ENCODE data around the gene NYNRIN.

NYNRIN gene

DNA sequence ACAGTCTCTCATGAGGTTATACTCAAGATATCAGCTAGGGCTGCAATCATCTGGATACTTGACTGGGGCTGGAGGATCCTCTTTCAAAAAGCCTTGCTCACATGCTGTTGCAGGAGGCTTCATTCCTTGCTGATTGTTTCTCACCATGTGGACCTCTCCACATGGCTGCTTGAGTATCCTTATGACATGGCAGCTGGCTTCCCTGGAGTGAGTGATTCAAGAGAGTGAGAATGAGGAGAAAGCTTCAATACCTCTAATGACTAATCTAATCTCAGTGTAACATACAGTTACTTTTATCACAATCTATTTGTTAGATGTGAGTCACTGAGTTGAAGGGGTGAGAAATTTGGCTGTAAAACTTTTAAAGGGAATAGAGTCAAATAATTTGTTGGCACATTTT, 58.2 kb downstream of the NYNRIN start:
- no peak for DNase-seq (ENCODE audit: low read depth in 2 of 2)

GRCh38 chr14:24458736-24459135, 59.9 kb downstream of the NYNRIN start:
- no peak for DNase-seq (ENCODE audit: low read depth in 2 of 2)

DNA sequence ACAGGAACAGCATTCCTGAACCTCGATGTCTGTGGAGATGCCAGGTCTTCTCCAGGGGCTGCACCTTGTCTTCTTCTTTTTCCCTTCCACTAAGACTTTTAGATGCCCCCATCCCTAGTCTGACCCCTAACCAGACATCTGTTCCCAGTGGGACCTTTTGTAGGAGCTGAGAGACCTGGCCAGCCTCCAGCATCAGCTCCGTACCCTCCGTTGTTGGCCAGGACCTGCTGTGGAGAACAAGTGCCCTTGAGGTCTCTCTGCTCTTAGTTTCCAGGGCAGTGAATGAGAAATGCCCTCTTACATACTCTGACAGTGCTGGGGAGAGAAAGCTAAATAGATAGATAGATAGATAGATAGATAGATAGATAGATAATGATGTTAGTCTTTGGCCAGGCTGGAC, 60.5 kb downstream of the NYNRIN start:
- DNase-seq (ENCODE audit: low read depth in 2 of 2): no peak

GRCh38 chr14:24461336-24461735, 62.5 kb downstream of the NYNRIN start:
- no peak for DNase-seq (ENCODE audit: low read depth in 2 of 2)

- DNase-seq (ENCODE audit: low read depth in 2 of 2): no peak
Observed at GRCh38 chr14:24463017-24463883, 64.4 kb downstream of the NYNRIN start.

GRCh38 chr14:24463884-24464785, 65.3 kb downstream of the NYNRIN start:
- no peak for DNase-seq (ENCODE audit: low read depth in 2 of 2)

DNA sequence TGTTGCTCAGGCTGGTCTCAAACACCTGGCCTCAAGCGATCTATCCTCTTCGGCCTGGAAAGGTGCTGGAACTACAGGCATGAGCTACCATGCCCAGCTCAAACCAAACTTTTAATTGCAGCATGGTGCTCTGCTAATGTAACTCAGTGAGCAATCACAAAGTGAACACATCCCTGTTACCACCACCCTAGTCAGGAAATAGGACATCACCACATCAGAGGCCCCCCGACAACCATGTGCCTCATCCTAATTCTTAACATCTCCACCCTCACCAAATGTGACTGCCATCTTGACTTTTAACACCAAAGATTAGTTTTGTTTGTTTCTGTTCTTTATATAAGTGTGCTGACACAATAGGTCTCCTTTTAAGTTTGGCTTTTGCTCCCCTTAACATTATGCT, 66.6 kb downstream of the NYNRIN start:
- no peak for DNase-seq (ENCODE audit: low read depth in 2 of 2)

- DNase-seq (ENCODE audit: low read depth in 2 of 2): no peak
Observed at GRCh38 chr14:24465805-24466204, 67.0 kb downstream of the NYNRIN start.

Measured in fibroblast of skin of left biceps (primary cell).